Nephron progenitor cell (in vitro differentiated cells): ENCODE results near the gene DDX49.

ENCODE experiments used
- DNase-seq: peaks from one replicate; pipeline ENCODE4 v3.0.0; 2021
- H3K27ac Mint-ChIP-seq: 2 replicates; pipeline ENCODE4 v1.8.0; 2021; ENCODE audit warnings: mild to moderate bottlenecking, moderate library complexity, mixed read lengths
- H3K27me3 Mint-ChIP-seq: 2 replicates; pipeline ENCODE4 v1.8.0; 2021; ENCODE audit warnings: mild to moderate bottlenecking, low read depth, mixed read lengths; ENCODE audit not compliant: poor library complexity
- H3K36me3 Mint-ChIP-seq: 2 replicates; pipeline ENCODE4 v1.8.0; 2021; ENCODE audit warnings: low read depth, mixed read lengths
- H3K4me1 Mint-ChIP-seq: 2 replicates; pipeline ENCODE4 v1.8.0; 2021; ENCODE audit warnings: mixed read lengths
- H3K4me3 Mint-ChIP-seq: 2 replicates; pipeline ENCODE4 v1.8.0; 2021; ENCODE audit warnings: mild to moderate bottlenecking, moderate library complexity, mixed read lengths
- H3K9me3 Mint-ChIP-seq: 2 replicates; pipeline ENCODE4 v1.8.0; 2021; ENCODE audit warnings: mild to moderate bottlenecking, moderate library complexity, mixed read lengths
- CTCF ChIP-seq: fragments of 200-600 bp; sonication (generic); IDR thresholded peaks from 2 replicates; pipeline ENCODE4 v1.5.0; 2021; ENCODE audit warnings: antibody characterized with exemption

DDX49 gene

GRCh38 chr19:18928018-18928805, 8.7 kb downstream of the DDX49 start:
- peaks cover 10% of the 10 kb centered on the region for H3K4me1 Mint-ChIP-seq
- H3K27me3 Mint-ChIP-seq, result no peaks in the 10 kb centered on the region
- H3K4me3 Mint-ChIP-seq, result no peak overlapping the region
- peaks cover 32% of the 10 kb centered on the region for H3K36me3 Mint-ChIP-seq
- DNase-seq, result no peak
- H3K27ac Mint-ChIP-seq, result no peak overlapping the region
- H3K9me3 Mint-ChIP-seq, result no peaks in the 10 kb centered on the region
- no peak for TF ChIP-seq CTCF

DNA sequence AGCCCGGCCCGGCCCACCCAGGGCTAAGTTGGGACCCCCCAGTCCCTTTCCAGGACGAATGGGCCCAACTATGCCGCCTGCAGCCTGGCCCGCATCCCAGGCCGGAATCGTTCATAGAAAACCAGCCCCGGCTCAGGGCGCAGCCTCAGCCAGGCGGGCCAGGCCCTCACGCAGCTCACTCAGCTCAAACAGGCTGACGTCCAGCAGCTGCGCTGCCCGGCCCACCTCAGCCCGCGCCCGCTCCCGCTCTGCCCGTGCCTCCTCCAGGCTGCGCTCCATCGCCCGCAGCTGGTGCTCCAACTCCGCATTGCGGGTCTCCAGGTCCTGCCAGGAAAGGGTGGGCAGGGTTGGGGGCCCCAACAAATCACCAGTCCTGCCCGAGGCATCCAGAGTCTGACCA, 9.8 kb downstream of the DDX49 start:
- peaks cover 21% of the 10 kb centered on the region for H3K4me1 Mint-ChIP-seq
- no peak for DNase-seq
- no peak for TF ChIP-seq CTCF
- H3K4me3 Mint-ChIP-seq, result no peak overlapping the region
- H3K36me3 Mint-ChIP-seq, result peaks cover 40% of the 10 kb centered on the region
- H3K9me3 Mint-ChIP-seq, result no peaks in the 10 kb centered on the region
- no peaks in the 10 kb centered on the region for H3K27me3 Mint-ChIP-seq
- H3K27ac Mint-ChIP-seq, result no peak overlapping the region

GRCh38 chr19:18931316-18932162, 12.0 kb downstream of the DDX49 start:
- no peak overlapping the region for H3K27ac Mint-ChIP-seq
- peaks cover 21% of the 10 kb centered on the region for H3K4me1 Mint-ChIP-seq
- no peak for TF ChIP-seq CTCF
- DNase-seq, result no peak
- H3K36me3 Mint-ChIP-seq, result peaks cover 38% of the 10 kb centered on the region
- no peaks in the 10 kb centered on the region for H3K9me3 Mint-ChIP-seq
- H3K27me3 Mint-ChIP-seq, result no peaks in the 10 kb centered on the region
- H3K4me3 Mint-ChIP-seq, result no peak overlapping the region

- H3K36me3 Mint-ChIP-seq, result peaks cover 42% of the 10 kb centered on the region
- DNase-seq, result peak; percentile 97
These were observed 12.8 kb downstream of the DDX49 start for GRCh38 chr19:18932216-18932841.

DNA sequence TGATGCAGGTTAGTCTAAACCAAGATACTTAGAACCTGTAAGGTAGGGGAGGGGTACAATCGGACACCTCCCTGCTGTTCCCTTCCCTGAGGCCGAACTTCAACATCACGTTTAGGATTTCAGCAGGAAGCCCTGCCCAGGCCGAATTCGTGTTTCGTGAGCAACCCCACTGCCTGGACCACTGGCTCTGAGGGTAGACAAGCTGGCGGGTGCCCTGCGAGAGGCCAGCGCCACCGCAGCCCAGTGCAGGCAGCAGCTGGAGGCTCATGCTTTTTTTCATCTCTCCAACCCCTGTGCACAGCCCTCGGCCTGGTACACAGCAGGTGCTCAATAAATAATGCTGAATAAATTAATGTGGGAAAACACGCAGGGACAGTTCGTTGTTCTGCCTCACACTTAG, 13.8 kb downstream of the DDX49 start:
- no peak for TF ChIP-seq CTCF
- no peak for DNase-seq
- Mint-ChIP-seq H3K27ac (no peak overlapping the region), H3K9me3 (no peaks in the 10 kb centered on the region), H3K36me3 (peaks cover 46% of the 10 kb centered on the region), H3K4me3 (no peak overlapping the region), H3K27me3 (no peaks in the 10 kb centered on the region), H3K4me1 (peaks cover 21% of the 10 kb centered on the region)

More at GRCh38 chr19:18932216-18932841, 12.8 kb downstream of the DDX49 start:
- Mint-ChIP-seq H3K9me3 (no peaks in the 10 kb centered on the region), H3K27me3 (no peaks in the 10 kb centered on the region), H3K4me1 (peaks cover 21% of the 10 kb centered on the region), H3K4me3 (peak overlapping the region; percentile 59), H3K27ac (peak overlapping the region; percentile 90)
- no peak for TF ChIP-seq CTCF
